Measurements from ENCODE around the gene DGCR6.
"Not testable (repeated sequence)": the region's sequence is repeated elsewhere in the genome, so short reads cannot be mapped to it uniquely, and the experiment has no call there.

GRCh38 chr22:18956121-18956895, 50.2 kb downstream of the DGCR6 start:
- TF ChIP-seq, protein P1, sequence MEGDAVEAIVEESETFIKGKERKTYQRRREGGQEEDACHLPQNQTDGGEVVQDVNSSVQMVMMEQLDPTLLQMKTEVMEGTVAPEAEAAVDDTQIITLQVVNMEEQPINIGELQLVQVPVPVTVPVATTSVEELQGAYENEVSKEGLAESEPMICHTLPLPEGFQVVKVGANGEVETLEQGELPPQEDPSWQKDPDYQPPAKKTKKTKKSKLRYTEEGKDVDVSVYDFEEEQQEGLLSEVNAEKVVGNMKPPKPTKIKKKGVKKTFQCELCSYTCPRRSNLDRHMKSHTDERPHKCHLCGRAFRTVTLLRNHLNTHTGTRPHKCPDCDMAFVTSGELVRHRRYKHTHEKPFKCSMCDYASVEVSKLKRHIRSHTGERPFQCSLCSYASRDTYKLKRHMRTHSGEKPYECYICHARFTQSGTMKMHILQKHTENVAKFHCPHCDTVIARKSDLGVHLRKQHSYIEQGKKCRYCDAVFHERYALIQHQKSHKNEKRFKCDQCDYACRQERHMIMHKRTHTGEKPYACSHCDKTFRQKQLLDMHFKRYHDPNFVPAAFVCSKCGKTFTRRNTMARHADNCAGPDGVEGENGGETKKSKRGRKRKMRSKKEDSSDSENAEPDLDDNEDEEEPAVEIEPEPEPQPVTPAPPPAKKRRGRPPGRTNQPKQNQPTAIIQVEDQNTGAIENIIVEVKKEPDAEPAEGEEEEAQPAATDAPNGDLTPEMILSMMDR (IDR thresholded peaks at IDR 0.05; ENCODE audit: poor library complexity), result not testable (repeated sequence)
- not testable (repeated sequence) for TF ChIP-seq EZH2 (IDR thresholded peaks at IDR 0.05; ENCODE audit: borderline replicate concordance)

Measured in hepatocyte (in vitro differentiated cells).